Smooth muscle cell (in vitro differentiated cells): Measurements from ENCODE around the gene AAK1. TPM values are rescaled to one million over a fixed set of nuclear protein-coding genes. Genes with fewer than 3 reads are reported as not detected.

ENCODE experiments used
- DNase-seq: peaks from one replicate; lab custom pipeline; 2025; ENCODE audit not compliant: unreplicated experiment; lab: John Stamatoyannopoulos, UW
- H2AFZ ChIP-seq: fragments of 200-600 bp; sonication (generic); 2 replicates; pipeline ENCODE4 v1.6.0; 2016; ENCODE audit warnings: antibody characterized with exemption, low read depth, mild to moderate bottlenecking
- H3F3A ChIP-seq: fragments of 200-600 bp; sonication (generic); 2 replicates; pipeline ENCODE4 v1.6.0; 2017; ENCODE audit warnings: antibody characterized with exemption, low read depth
- H3K27ac ChIP-seq: fragments of 200-600 bp; sonication (generic); 2 replicates; pipeline ENCODE4 v1.5.1; 2016; ENCODE audit warnings: low read depth, mild to moderate bottlenecking
- H3K27me3 ChIP-seq: fragments of 200-600 bp; sonication (generic); 2 replicates; pipeline ENCODE4 v1.6.1; 2016; ENCODE audit warnings: low read depth, mild to moderate bottlenecking
- H3K36me3 ChIP-seq: fragments of 200-600 bp; sonication (generic); 2 replicates; pipeline ENCODE4 v1.5.1; 2016; ENCODE audit warnings: low read depth
- H3K4me1 ChIP-seq: fragments of 200-600 bp; sonication (generic); 2 replicates; pipeline ENCODE4 v1.5.1; 2016; ENCODE audit warnings: low read depth
- H3K4me2 ChIP-seq: fragments of 200-600 bp; sonication (generic); 2 replicates; pipeline ENCODE4 v1.6.0; 2016; ENCODE audit warnings: mild to moderate bottlenecking
- H3K4me3 ChIP-seq: fragments of 200-600 bp; sonication (generic); 2 replicates; pipeline ENCODE4 v1.5.1; 2016; ENCODE audit warnings: mild to moderate bottlenecking
- H3K79me2 ChIP-seq: fragments of 200-600 bp; sonication (generic); 2 replicates; pipeline ENCODE4 v1.6.0; 2016; ENCODE audit warnings: low read depth, mild to moderate bottlenecking
- H3K9ac ChIP-seq: fragments of 200-600 bp; sonication (generic); 2 replicates; pipeline ENCODE4 v1.6.0; 2016; ENCODE audit warnings: low read depth
- H3K9me3 ChIP-seq: fragments of 200-600 bp; sonication (generic); replicated peaks from 2 replicates; pipeline ENCODE4 v1.5.1; 2016; ENCODE audit warnings: low read depth
- H4K20me1 ChIP-seq: fragments of 200-600 bp; sonication (generic); 2 replicates; pipeline ENCODE4 v1.6.0; 2016; ENCODE audit warnings: low read depth
- CTCF ChIP-seq: fragments of 200-600 bp; sonication (generic); IDR thresholded peaks from 2 replicates; pipeline ENCODE4 v1.5.1; 2017; ENCODE audit warnings: borderline replicate concordance, mild to moderate bottlenecking, antibody characterized with exemption; ENCODE audit not compliant: insufficient read depth, poor library complexity, severe bottlenecking
- WGBS: methylation state at CpG from one replicate; pipeline ENCODE4 v1.1.7; 2016; ENCODE audit warnings: low lambda C conversion rate; 5-methylcytosine and 5-hydroxymethylcytosine counted together
- polyA plus RNA-seq: library from polyadenylated mRNA; unstranded; fragments of >200 nt; fragmentation: Nextera tagmentation; extraction: Ambion mirVana; gene quantifications from 2 replicates; pipeline ENCODE4 v1.2.1, GENCODE V29; 2016
- total RNA-seq: library from RNA; depleted of rRNA; stranded (reverse); fragments of >200 nt; gene quantifications from 2 replicates; pipeline ENCODE4 v1.2.3, GENCODE V29; 2014

The AAK1 gene
- total and polyA plus RNA-seq, 2 experiments from 2014 or later, result 26.9 to 47.7 TPM

GRCh38 chr2:69456154-69456553, 187.4 kb downstream of the AAK1 start:
- no peaks in the 10 kb centered on the region for H3K36me3 ChIP-seq
- no peak for DNase-seq
- H3K4me1 ChIP-seq, result no peaks in the 10 kb centered on the region
- H3K79me2 ChIP-seq, result no peaks in the 10 kb centered on the region
- no peak for TF ChIP-seq CTCF
- H3K9me3 ChIP-seq, result no peaks in the 10 kb centered on the region
- no peaks in the 10 kb centered on the region for H4K20me1 ChIP-seq
- no peak overlapping the region for H3K27ac ChIP-seq
- no peaks in the 10 kb centered on the region for H3F3A ChIP-seq
- H3K4me2 ChIP-seq, result no peak overlapping the region
- WGBS, result 99% methylated on average over 6 of the region's 7 CpGs
- H3K4me3 ChIP-seq, result no peak overlapping the region
- H3K9ac ChIP-seq, result no peak overlapping the region
- H2AFZ ChIP-seq, result no peak overlapping the region
- no peaks in the 10 kb centered on the region for H3K27me3 ChIP-seq

- Histone ChIP-seq H3F3A (no peaks in the 10 kb centered on the region), H3K79me2 (no peaks in the 10 kb centered on the region), H4K20me1 (no peaks in the 10 kb centered on the region), H3K9me3 (no peaks in the 10 kb centered on the region), H3K9ac (no peak overlapping the region), H3K27me3 (no peaks in the 10 kb centered on the region), H3K4me3 (no peak overlapping the region), H3K4me1 (peaks cover 6% of the 10 kb centered on the region), H3K27ac (no peak overlapping the region), H3K36me3 (no peaks in the 10 kb centered on the region), H3K4me2 (no peak overlapping the region), H2AFZ (no peak overlapping the region)
- TF ChIP-seq CTCF, result no peak
- DNase-seq, result no peak
- 97% methylated on average over 2 of the region's 2 CpGs for WGBS
Observed at GRCh38 chr2:69454976-69455375, 188.6 kb downstream of the AAK1 start.

- H3K9ac ChIP-seq, result no peak overlapping the region
- H3K4me2 ChIP-seq, result no peak overlapping the region
- WGBS, result 92% methylated on average over 4 of the region's 4 CpGs
- no peak overlapping the region for H2AFZ ChIP-seq
- H3F3A ChIP-seq, result no peaks in the 10 kb centered on the region
- peaks cover 6% of the 10 kb centered on the region for H3K4me1 ChIP-seq
- H3K9me3 ChIP-seq, result no peaks in the 10 kb centered on the region
- no peak for TF ChIP-seq CTCF
- no peaks in the 10 kb centered on the region for H3K27me3 ChIP-seq
- H3K79me2 ChIP-seq, result no peaks in the 10 kb centered on the region
- no peaks in the 10 kb centered on the region for H4K20me1 ChIP-seq
- H3K36me3 ChIP-seq, result no peaks in the 10 kb centered on the region
- no peak overlapping the region for H3K27ac ChIP-seq
- H3K4me3 ChIP-seq, result no peak overlapping the region
- no peak for DNase-seq
Observed at GRCh38 chr2:69453475-69454129, 189.9 kb downstream of the AAK1 start.

- no peak for TF ChIP-seq CTCF
- Histone ChIP-seq H3F3A (no peaks in the 10 kb centered on the region), H3K79me2 (no peaks in the 10 kb centered on the region), H3K36me3 (no peaks in the 10 kb centered on the region), H3K9me3 (no peaks in the 10 kb centered on the region), H3K9ac (no peak overlapping the region), H3K27ac (no peak overlapping the region), H3K4me1 (peaks cover 6% of the 10 kb centered on the region), H3K4me2 (no peak overlapping the region), H2AFZ (no peak overlapping the region), H3K27me3 (no peaks in the 10 kb centered on the region), H4K20me1 (no peaks in the 10 kb centered on the region), H3K4me3 (no peak overlapping the region)
- WGBS, result 99% methylated on average over 3 of the region's 3 CpGs
- DNase-seq, result no peak
Observed at GRCh38 chr2:69452687-69453086, 190.9 kb downstream of the AAK1 start.
